GM21529 (cell line): ENCODE data around the gene NLRC4.
"Not testable (repeated sequence)": the region's sequence is repeated elsewhere in the genome, so short reads cannot be mapped to it uniquely, and the experiment has no call there.

ENCODE experiments used
- ATAC-seq: cut with Tn5 transposase; IDR thresholded peaks from one replicate; pipeline ENCODE4 v1.9.1; 2021; ENCODE audit not compliant: unreplicated experiment

The NLRC4 gene

DNA sequence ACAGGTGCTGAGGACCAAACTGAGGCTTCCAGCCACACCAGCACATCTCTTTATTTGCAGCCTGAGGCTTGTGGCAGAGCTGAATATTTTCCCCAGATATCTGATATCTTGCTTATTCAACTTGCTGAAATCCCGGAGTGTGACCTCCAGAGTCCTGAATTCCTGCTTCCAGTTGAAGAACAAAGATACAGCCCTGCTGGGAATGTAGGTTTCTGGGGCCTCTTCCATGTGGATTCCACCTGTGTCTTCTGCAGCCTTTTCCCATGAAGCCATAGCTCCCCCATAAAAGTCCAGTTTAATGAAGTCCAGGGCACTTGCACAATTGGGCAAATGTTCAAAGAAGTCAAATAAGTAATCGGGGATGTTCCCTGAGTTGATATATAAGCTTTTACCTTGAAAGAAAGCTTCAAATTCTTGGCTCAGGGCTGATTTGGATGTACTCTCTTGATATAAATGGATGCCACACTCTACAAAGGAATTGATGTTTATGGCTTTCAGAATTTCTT is 14.9 kb downstream of the NLRC4 start:
- ATAC-seq = no peak

GRCh38 chr2:32248299-32248698 is 16.4 kb downstream of the NLRC4 start:
- ATAC-seq = no peak

- ATAC-seq = no peak
Observed at GRCh38 chr2:32246911-32247310, 17.8 kb downstream of the NLRC4 start.

DNA sequence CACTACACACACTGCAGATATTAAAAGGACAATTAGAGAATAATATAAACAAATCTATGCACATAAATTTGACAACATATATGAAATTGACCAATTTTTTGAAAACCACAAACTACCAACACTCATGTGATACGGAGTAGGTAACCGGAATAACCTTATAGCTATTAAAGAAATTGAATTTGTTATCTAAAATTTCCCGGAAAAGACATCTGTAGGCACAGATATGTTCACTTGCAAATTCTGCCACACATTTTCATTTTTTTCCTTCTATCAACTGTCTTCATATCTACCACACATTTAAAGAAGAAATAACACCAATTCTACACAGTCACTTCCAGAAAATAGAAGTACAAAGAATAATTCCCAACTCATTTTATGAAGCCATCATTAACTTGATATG is 22.4 kb downstream of the NLRC4 start:
- no peak for ATAC-seq

DNA sequence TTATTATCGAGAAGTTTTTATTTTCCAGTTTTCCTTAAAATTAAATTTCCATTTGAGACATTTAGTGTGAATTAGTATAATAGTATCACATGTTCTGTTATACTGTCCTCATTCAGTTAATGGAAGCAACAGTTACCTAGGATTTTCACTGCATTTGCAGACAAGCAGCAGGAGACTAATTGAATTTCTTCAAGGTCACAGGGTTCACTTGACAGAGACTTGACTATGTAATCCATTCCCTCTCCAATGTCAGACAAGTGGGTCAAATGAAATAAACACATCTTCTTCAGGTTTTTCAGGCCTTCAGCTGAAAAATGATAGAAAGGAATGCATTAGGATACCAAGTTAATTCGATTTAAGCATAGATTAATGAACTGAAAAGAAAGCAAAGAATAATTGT is 26.7 kb downstream of the NLRC4 start:
- no peak for ATAC-seq

- no peak for ATAC-seq
Observed at GRCh38 chr2:32237488-32237887, 27.2 kb downstream of the NLRC4 start.

GRCh38 chr2:32235315-32235714 is 29.4 kb downstream of the NLRC4 start:
- ATAC-seq = no peak

GRCh38 chr2:32231959-32232358 is 32.7 kb downstream of the NLRC4 start:
- no peak for ATAC-seq

- ATAC-seq = no peak
Observed at GRCh38 chr2:32229635-32230034, 35.1 kb downstream of the NLRC4 start.

DNA sequence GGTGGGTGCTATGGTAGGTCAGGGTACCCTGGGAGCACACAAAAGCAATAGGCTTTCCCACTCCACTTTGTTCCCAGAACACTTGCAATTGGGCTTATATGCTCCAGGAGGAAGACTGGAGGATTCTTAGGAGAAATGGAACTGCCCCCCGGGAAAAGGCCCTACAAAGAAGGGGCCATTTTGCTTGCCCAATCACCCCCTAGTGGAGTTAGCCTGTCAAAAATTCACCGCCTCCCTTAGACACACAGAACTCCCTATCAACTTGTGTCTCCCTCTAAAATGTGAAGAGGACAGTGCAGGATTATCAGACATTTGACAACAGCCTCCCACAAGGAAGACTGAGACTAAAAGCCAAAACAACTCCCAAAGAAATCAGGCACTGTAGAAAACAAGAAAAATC is 36.5 kb downstream of the NLRC4 start:
- ATAC-seq = no peak

- ATAC-seq = no peak
Observed at GRCh38 chr2:32227492-32227891, 37.2 kb downstream of the NLRC4 start.

- ATAC-seq = no peak
Observed at GRCh38 chr2:32222966-32223365, 41.7 kb downstream of the NLRC4 start.

GRCh38 chr2:32220445-32220844 is 44.2 kb downstream of the NLRC4 start:
- ATAC-seq = no peak

DNA sequence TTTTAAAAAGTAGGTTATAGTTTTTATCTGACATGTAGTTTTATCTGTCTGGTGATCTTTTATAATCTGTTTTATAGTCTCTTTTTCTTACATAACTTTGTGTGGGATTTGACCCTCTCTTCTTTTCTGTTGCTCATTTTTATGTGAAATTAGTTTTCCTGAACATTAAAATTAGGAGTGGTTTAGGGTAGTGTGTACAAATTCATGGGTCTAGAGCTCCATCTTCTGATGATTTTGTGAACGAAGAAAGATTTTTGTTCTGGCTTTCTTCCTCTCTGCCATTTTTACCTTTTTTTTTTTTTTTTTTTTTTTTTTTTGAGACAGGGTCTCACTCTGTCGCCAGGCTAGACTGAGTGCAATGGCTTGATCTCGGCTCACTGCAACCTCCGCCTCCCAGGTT is 52.4 kb downstream of the NLRC4 start:
- ATAC-seq = no peak

- no peak for ATAC-seq
Observed at GRCh38 chr2:32210767-32211408, 53.8 kb downstream of the NLRC4 start.

DNA sequence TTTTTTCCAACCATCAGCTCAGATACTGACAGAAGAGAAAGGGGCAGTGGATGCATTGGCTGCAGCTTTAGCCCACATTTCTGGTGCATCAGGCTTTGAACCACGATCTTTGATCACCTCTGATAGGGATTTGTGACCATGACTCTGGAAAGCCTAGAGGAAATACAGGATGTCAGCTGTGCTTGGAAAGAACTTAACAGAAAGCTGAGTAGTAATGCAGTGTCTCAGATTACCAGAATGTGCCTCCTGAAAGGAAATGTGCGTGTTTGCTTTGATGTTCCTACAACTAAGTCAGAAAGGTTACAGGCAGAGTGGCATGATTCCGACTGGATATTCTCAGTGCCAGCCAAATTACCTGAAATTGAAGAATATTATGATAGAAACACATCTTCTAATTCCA is 61.3 kb downstream of the NLRC4 start:
- ATAC-seq = not testable (repeated sequence)

DNA sequence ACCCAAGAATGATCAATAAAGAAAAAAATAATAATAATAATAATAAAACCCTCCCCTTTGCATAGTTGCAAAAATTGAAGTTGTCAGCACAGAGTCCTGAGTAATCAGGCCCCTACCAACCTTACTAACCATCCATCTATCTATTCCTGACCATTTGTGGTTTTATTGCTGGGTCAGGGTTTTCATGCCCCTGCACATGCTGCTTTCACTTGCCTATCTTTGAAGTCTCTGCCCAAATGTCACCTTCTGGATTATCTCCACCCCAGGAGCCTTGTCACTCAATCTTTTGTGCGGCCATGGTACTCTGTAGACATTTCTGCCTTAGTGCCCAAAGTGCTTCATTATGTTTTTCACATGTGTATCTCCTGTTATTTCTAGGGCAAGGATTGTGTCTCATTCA is 63.9 kb downstream of the NLRC4 start:
- ATAC-seq = no peak

GRCh38 chr2:32192418-32192817 is 72.3 kb downstream of the NLRC4 start:
- ATAC-seq = no peak

GRCh38 chr2:32189011-32189410 is 75.7 kb downstream of the NLRC4 start:
- no peak for ATAC-seq

DNA sequence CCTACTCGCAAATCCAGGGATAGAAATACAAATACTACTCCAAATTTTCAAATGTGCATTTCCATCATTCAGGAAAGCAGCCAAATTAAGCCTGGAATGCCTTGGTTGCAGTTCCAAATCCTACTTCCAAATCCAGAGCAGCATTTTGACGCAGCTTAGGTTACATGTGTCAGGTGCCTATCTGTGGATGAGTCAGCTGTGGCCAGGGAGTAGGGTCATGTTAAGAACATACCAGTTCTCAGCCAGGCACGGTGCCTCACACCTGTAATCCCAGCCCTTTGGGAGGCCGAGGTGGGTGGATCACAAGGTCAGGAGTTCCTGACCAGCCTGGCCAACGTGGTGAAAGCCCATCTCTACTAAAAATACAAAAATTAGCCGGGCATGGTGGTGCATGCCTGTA is 82.0 kb downstream of the NLRC4 start:
- ATAC-seq = no peak
